CD4-positive, CD25-positive, alpha-beta regulatory T cell (primary cell): ENCODE measurements around the gene RRAS. TPM values are rescaled to one million over a fixed set of nuclear protein-coding genes. Genes with fewer than 3 reads are reported as not detected.

Source experiments
- ATAC-seq, 2 donors: fragments of 150-1000 bp; cut with Tn5 transposase; one replicate each; pipeline ENCODE4 v1.10.0; 2021; ENCODE audit warnings: low read depth in 2 of 2, moderate number of reproducible peaks in 2 of 2, moderate library complexity in 1 of 2
- DNase-seq, 3 donors: peaks; one replicate each; pipeline versions ENCODE4 v3.0.0 to v3.0.0-alpha.2; 2012 to 2022; ENCODE audit warnings: mixed read lengths in 1 of 3
- H3K27ac ChIP-seq: one replicate; pipeline ENCODE4 v1.7.0; 2013; ENCODE audit warnings: mild to moderate bottlenecking, low read length; ENCODE audit not compliant: insufficient read depth, poor library complexity, severe bottlenecking
- H3K27me3 ChIP-seq: one replicate; pipeline ENCODE4 v1.7.0; 2013; ENCODE audit warnings: low read length; ENCODE audit not compliant: control insufficient read depth, insufficient read depth
- H3K36me3 ChIP-seq: one replicate; pipeline ENCODE4 v1.7.0; 2013; ENCODE audit warnings: mild to moderate bottlenecking, low read length, moderate library complexity; ENCODE audit not compliant: control insufficient read depth, insufficient read depth
- H3K4me1 ChIP-seq: 2 replicates; pipeline ENCODE4 v1.7.0; 2013; ENCODE audit warnings: mild to moderate bottlenecking, low read length; ENCODE audit not compliant: insufficient read depth, control insufficient read depth, poor library complexity, severe bottlenecking
- H3K4me3 ChIP-seq: one replicate; pipeline ENCODE4 v1.7.0; 2013; ENCODE audit warnings: low read depth, mild to moderate bottlenecking, low read length, moderate library complexity
- H3K9me3 ChIP-seq, 2 experiments: 1 replicate in 1 of 2; 2 replicates in 1 of 2; pipeline ENCODE4 v1.7.0; 2013; ENCODE audit warnings: low read length in 2 of 2, mild to moderate bottlenecking in 1 of 2, moderate library complexity in 1 of 2; ENCODE audit not compliant: control insufficient read depth in 2 of 2
- H3K27ac Mint-ChIP-seq, 3 donors: one replicate each; pipeline ENCODE4 v1.8.0; 2020 to 2022; ENCODE audit warnings: mild to moderate bottlenecking in 3 of 3, mixed read lengths in 3 of 3, moderate library complexity in 2 of 3
- H3K27me3 Mint-ChIP-seq: one replicate; pipeline ENCODE4 v1.8.0; 2022; ENCODE audit warnings: mild to moderate bottlenecking, mixed read lengths
- H3K36me3 Mint-ChIP-seq: one replicate; pipeline ENCODE4 v1.8.0; 2020; ENCODE audit warnings: mixed read lengths
- H3K4me1 Mint-ChIP-seq, 4 donors: one replicate each; pipeline ENCODE4 v1.8.0; 2020 to 2022; ENCODE audit warnings: mixed read lengths in 4 of 4, mild to moderate bottlenecking in 1 of 4
- H3K4me3 Mint-ChIP-seq, 4 donors: one replicate each; pipeline ENCODE4 v1.8.0; 2020 to 2022; ENCODE audit warnings: mild to moderate bottlenecking in 4 of 4, mixed read lengths in 4 of 4, moderate library complexity in 3 of 4
- H3K9me3 Mint-ChIP-seq, 7 donors: one replicate each; pipeline ENCODE4 v1.8.0; 2020 to 2022; ENCODE audit warnings: mixed read lengths in 7 of 7, mild to moderate bottlenecking in 3 of 7, moderate library complexity in 2 of 7
- polyA plus RNA-seq, 4 donors: library from polyadenylated mRNA; unstranded; fragments of 300-500 nt; fragmentation: Illumina TruSeq; gene quantifications; one replicate each; pipeline ENCODE4 v1.2.3, GENCODE V29; 2021
- total RNA-seq: library from RNA; stranded (reverse); gene quantifications from one replicate; pipeline ENCODE4 v1.2.3, GENCODE V29; 2022

RRAS gene
- total and polyA plus RNA-seq, 5 donors from 2014 or later: 4.6 to 22.1 (median 19.1) TPM

DNA sequence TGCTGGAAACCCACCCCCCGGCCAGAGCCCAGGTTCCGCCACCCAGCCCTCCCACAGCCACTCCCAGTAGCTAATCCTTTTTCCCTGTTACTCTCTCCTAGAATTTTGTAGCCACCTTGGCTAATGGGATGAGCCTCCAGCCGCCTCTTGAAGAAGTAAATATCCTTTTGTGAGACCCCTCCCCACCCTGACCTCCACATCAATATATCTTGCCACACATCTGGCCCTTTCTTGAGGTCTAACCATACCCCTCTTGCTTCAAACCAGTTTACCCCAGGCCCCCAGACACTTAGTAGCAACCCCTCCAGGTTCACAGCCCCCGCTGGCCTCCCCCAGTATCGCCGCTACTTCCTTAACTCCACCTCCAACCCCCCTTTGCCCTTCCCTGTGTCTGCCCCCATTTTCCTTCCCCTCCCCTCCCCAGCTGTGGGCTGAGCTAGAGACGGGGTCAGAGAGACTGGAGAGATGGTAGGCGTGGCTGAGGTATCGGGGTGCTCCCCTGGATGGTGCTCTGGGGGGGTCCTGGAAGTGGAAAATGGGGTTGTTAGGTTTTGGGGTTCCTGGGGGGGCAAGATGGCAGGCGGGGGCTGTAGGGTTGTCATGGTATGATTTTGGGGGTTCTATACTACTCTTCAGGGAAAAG is 39.9 kb upstream of the RRAS start:
- peaks cover 5% of the 10 kb centered on the region for H3K27me3 Mint-ChIP-seq
- Histone ChIP-seq H3K36me3 (peaks cover 20% of the 10 kb centered on the region), H3K27me3 (no peaks in the 10 kb centered on the region), H3K4me3 (no peak overlapping the region), H3K4me1 (peaks cover 45% of the 10 kb centered on the region), H3K9me3 (no peaks in the 10 kb centered on the region), H3K27ac (peak overlapping the region; percentile 98)
- H3K4me3 Mint-ChIP-seq: peak overlapping the region in 2 of 4 donors; percentile 19 to 54
- no peaks in the 10 kb centered on the region for H3K36me3 Mint-ChIP-seq
- no peak for ATAC-seq
- DNase-seq: no peak
- H3K9me3 Mint-ChIP-seq: no peaks in the 10 kb centered on the region
- peaks cover 0 to 48% (median 21%) of the 10 kb centered on the region in 4 donors for H3K4me1 Mint-ChIP-seq
- peak overlapping the region; percentile 47 to 65 (median 56) for H3K27ac Mint-ChIP-seq

DNA sequence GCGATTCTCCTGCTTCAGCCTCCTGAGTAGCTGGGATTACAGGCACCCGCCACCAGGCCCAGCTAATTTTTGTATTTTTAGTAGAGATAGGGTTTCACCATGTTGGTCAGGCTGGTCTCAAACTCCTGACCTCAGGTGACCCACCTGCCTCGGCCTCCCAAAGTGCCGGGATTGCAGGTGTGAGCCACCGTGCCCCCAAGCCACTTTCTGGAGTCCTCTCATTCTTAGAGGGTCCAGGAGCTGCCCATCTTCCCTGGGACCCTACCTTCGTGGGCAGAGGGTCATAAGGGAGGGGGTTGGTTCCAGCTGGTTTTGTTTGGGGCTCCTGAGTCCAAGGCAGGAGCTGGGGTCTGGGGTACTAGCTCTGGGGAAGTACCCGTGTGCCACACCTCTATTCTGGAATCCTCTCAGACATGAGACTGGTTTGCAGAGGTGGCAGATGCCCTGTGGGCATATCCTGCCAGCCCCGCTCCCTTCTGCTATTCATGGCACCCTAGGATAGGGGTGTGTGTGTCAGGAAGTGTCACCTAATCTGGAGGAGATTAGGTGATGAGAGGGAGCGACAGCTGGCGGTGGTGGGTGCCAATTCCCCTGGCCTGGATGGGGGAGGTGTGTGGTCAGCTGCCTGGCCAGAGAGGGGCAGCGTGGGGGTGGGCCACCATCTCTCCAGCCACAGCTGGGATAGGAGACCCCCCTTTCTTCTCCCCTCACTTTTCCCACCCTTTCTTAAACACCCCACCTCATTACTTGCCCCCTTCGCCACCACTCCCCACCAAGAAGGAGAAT is 39.2 kb upstream of the RRAS start:
- Mint-ChIP-seq H3K9me3 (no peaks in the 10 kb centered on the region), H3K4me1 (peaks cover 2 to 48% (median 21%) of the 10 kb centered on the region in 4 donors), H3K27me3 (peaks cover 5% of the 10 kb centered on the region), H3K36me3 (no peaks in the 10 kb centered on the region), H3K27ac (peak overlapping the region in 1 of 3 donors; percentile 100), H3K4me3 (peak overlapping the region in 3 of 4 donors; percentile 5 to 92 (median 29))
- Histone ChIP-seq H3K4me1 (peaks cover 45% of the 10 kb centered on the region), H3K27me3 (no peaks in the 10 kb centered on the region), H3K27ac (peak overlapping the region; percentile 98), H3K9me3 (no peaks in the 10 kb centered on the region), H3K4me3 (no peak overlapping the region), H3K36me3 (peaks cover 20% of the 10 kb centered on the region)
- DNase-seq (no peak), ATAC-seq (no peak)

DNA sequence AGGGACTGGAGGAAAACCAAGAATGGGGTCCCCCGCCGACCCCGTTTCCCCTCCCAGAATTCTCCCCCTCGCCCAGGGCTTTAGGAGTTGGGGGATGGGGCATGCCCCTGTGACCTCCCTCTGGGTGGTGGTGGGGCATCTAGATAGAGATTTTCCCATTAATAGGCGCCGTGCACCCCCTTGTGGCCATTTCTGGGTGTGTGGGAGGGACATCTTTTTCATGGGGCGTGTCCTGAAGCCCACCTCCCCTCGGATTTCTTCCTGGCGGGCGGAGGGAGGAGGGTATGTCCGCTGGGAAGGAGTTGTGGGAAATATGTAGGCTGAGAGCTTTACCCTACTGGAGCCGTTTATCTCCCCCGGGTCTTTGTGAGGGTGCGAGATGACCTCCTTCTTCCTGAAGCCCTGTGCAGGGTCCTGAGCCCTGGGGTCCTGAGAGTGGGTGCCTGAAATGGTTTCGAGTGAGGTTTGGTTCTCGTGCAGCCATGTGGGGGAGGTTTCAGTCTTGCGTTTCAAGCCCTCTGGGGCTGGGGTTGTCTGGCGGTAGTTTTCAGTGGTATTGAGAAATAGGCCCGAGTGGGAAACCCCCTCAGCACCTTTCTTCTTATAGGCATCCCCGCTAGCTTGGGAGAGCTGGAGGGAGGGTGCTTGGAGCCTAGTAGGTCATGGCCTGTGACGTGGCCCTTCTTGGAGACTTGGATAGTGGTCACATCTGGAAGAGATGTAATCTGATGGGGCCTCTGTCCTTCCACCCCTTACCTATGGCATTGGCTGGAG is 38.1 kb upstream of the RRAS start:
- Mint-ChIP-seq H3K27ac (peak overlapping the region; percentile 71 to 100 (median 95)), H3K9me3 (peaks cover 0 to 1% (median 0%) of the 10 kb centered on the region in 7 donors), H3K4me3 (peak overlapping the region; percentile 88 to 93 (median 91)), H3K4me1 (peaks cover 5 to 52% (median 24%) of the 10 kb centered on the region in 4 donors), H3K27me3 (peaks cover 9% of the 10 kb centered on the region), H3K36me3 (no peaks in the 10 kb centered on the region)
- ATAC-seq (no peak), DNase-seq (peak; percentile 72 to 79 (median 77))
- peaks cover 13% of the 10 kb centered on the region for H3K36me3 ChIP-seq
- H3K4me1 ChIP-seq: peaks cover 45% of the 10 kb centered on the region
- no peaks in the 10 kb centered on the region for H3K9me3 ChIP-seq
- no peaks in the 10 kb centered on the region for H3K27me3 ChIP-seq
- H3K27ac ChIP-seq: peak overlapping the region; percentile 98
- peak overlapping the region; percentile 53 for H3K4me3 ChIP-seq

DNA sequence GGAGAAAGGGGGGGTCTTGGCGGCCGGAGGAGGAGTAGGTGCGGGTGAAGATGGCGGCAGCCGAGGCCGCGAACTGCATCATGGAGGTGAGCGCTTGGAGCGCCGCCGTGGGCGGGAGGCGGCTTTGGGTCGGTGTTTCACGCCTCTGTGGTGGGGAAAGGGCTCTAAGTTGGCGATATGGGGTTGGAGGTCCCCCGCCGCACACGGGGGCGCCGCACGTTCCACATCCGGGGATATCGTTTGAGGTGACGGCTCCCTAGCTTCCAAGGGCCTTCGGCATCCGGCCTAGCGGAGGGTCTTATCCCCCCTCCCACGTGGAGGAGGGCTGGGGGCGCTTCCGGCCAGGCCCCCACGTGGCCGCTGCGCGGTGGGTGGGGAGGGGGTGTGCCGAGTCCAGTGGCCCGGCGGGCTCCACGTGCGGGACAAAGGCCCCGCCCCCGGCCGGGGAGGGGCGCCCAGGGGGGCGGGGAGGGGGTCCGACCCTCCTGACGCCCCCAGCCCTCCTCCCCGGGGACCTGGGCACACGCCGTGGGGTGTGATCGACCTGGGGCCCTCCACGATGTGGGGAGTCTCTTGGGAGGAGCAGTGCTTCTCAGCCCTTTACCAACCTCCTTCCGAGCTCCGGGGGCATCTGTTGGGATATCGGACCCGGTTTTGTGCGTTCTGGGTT is 37.4 kb upstream of the RRAS start, which contains the start of gene PRMT1:
Gene PRMT1, plus strand, starts transcription at position 41 of the 670 bp plus-strand sequence. Its CDS starts 10 bp downstream, at position 51.
- Mint-ChIP-seq H3K4me1 (peaks cover 5 to 53% (median 25%) of the 10 kb centered on the region in 4 donors), H3K27me3 (peaks cover 9% of the 10 kb centered on the region), H3K27ac (peak within 1 kb of the TSS; percentile 99 to 100 (median 99)), H3K36me3 (no peaks in the 10 kb centered on the region), H3K4me3 (peak within 1 kb of the TSS; percentile 90 to 99 (median 98)), H3K9me3 (peaks cover 0 to 1% (median 0%) of the 10 kb centered on the region in 7 donors)
- peaks cover 9% of the 10 kb centered on the region for H3K36me3 ChIP-seq
- ATAC-seq (peak; percentile 4 to 7), DNase-seq (peak in 2 of 3 donors; percentile 52 to 73)
- peak within 1 kb of the TSS; percentile 86 for H3K4me3 ChIP-seq
- peak within 1 kb of the TSS; percentile 98 for H3K27ac ChIP-seq
- no peaks in the 10 kb centered on the region for H3K27me3 ChIP-seq
- H3K9me3 ChIP-seq: no peaks in the 10 kb centered on the region
- H3K4me1 ChIP-seq: peaks cover 46% of the 10 kb centered on the region

DNA sequence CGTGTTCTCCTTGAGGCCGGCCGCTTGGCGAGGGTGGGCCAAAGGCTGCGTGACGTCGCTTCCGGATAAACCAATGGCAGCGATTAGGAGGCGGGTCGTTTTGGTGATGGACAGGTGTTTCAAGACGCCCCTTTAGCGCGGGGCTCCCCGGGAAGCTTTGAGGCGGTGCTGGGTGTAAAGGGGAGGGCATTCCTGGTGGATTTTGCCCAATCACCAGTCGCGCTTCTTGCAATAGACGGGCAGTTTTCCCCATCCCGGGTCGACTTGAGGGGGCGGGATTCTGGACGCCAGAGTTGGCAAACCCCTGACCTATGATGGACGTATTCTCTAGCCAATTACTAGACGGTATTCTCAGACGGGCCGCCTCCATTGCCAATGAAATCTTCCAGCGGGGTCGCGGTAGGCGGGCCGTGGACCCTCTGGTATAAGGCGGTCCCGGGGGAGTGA is 36.9 kb upstream of the RRAS start:
- H3K4me1 ChIP-seq: peaks cover 51% of the 10 kb centered on the region
- no peaks in the 10 kb centered on the region for H3K27me3 ChIP-seq
- Mint-ChIP-seq H3K27me3 (peaks cover 9% of the 10 kb centered on the region), H3K36me3 (no peaks in the 10 kb centered on the region), H3K4me1 (peaks cover 5 to 55% (median 31%) of the 10 kb centered on the region in 4 donors), H3K4me3 (peak overlapping the region; percentile 90 to 99 (median 98)), H3K9me3 (peaks cover 0 to 1% (median 0%) of the 10 kb centered on the region in 7 donors), H3K27ac (peak overlapping the region; percentile 99 to 100 (median 99))
- DNase-seq: peak; percentile 97 to 100 (median 98)
- peak overlapping the region; percentile 86 for H3K4me3 ChIP-seq
- ATAC-seq: peak; percentile 79 to 81
- H3K27ac ChIP-seq: peak overlapping the region; percentile 98
- H3K36me3 ChIP-seq: peaks cover 4% of the 10 kb centered on the region
- H3K9me3 ChIP-seq: no peaks in the 10 kb centered on the region

DNA sequence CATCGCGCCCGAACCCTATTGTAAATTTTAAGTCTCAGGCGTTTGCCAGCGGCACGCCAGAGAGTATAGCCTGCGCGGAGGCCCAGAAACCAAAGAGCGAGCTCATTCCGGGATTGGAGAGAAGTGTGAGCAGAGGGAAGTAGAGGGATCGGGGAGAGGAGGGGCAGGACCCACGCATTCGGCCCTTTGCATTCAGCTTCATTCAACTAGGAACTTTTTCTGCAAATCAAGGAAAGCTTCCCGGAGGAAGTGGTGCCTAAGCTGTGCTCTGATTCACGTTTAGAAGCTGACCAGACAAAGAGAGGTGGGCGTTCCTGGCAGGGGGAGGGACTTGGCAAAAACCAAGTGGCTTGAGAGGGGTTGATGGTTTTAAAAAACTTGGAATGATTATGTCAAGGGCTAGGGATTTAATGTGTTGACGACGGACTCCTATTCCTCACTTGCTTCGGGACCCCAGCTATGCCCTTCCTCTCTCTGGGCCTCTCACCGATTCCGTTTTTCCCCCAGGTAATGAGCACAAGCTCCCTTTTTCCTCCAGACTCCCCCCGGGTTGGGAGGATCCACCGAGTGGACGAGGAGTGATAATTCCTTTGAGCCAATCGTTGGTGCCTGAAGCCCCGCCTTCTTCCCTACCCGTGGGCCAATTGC is 36.3 kb upstream of the RRAS start:
- H3K36me3 Mint-ChIP-seq: no peaks in the 10 kb centered on the region
- H3K9me3 ChIP-seq: no peaks in the 10 kb centered on the region
- peaks cover 51% of the 10 kb centered on the region for H3K4me1 ChIP-seq
- peak overlapping the region; percentile 90 to 99 (median 98) for H3K4me3 Mint-ChIP-seq
- H3K4me1 Mint-ChIP-seq: peaks cover 5 to 56% (median 32%) of the 10 kb centered on the region in 4 donors
- H3K9me3 Mint-ChIP-seq: peaks cover 0 to 1% (median 0%) of the 10 kb centered on the region in 7 donors
- peak overlapping the region; percentile 98 for H3K27ac ChIP-seq
- DNase-seq (no peak), ATAC-seq (no peak)
- peak overlapping the region; percentile 86 for H3K4me3 ChIP-seq
- H3K27me3 ChIP-seq: no peaks in the 10 kb centered on the region
- peak overlapping the region; percentile 99 to 100 (median 99) for H3K27ac Mint-ChIP-seq
- peaks cover 2% of the 10 kb centered on the region for H3K36me3 ChIP-seq
- peaks cover 9% of the 10 kb centered on the region for H3K27me3 Mint-ChIP-seq
